Stimulated activated CD8-positive, alpha-beta memory T cell treated with anti-CD3 and anti-CD28 coated beads, Interleukin-7, amount 100 ng/mL, for 48 hours (primary cell): ENCODE data around the gene MNAT1.
"Not testable (repeated sequence)": the region's sequence is repeated elsewhere in the genome, so short reads cannot be mapped to it uniquely, and the experiment has no call there.

Experiments
- DNase-seq, 2 donors: peaks; one replicate each; pipeline ENCODE4 v3.0.0-alpha.2; 2020; ENCODE audit warnings: low read depth in 1 of 2; ENCODE audit errors: extremely low read depth in 1 of 2

MNAT1 gene

GRCh38 chr14:60736494-60736893 is 1.9 kb downstream of the MNAT1 start:
- DNase-seq = no peak

- DNase-seq = no peak
These were observed 4.4 kb downstream of the MNAT1 start for GRCh38 chr14:60738843-60739508.

GRCh38 chr14:60744566-60744965 is 10.0 kb downstream of the MNAT1 start:
- DNase-seq = no peak

- DNase-seq = peak; percentile 8 to 57
These were observed 18.9 kb downstream of the MNAT1 start for GRCh38 chr14:60753264-60754119.

GRCh38 chr14:60756847-60757246 is 22.3 kb downstream of the MNAT1 start:
- DNase-seq = no peak

GRCh38 chr14:60757567-60758002 is 23.0 kb downstream of the MNAT1 start:
- no peak for DNase-seq

GRCh38 chr14:60758885-60759284 is 24.3 kb downstream of the MNAT1 start:
- no peak for DNase-seq

- no peak for DNase-seq
These were observed 25.6 kb downstream of the MNAT1 start for GRCh38 chr14:60760209-60760608.

GRCh38 chr14:60760644-60761364 is 26.2 kb downstream of the MNAT1 start:
- DNase-seq = no peak

GRCh38 chr14:60768602-60769001 is 34.0 kb downstream of the MNAT1 start:
- DNase-seq = no peak

- DNase-seq = no peak
These were observed 36.6 kb downstream of the MNAT1 start for GRCh38 chr14:60771117-60771516.

GRCh38 chr14:60773558-60773957 is 39.0 kb downstream of the MNAT1 start:
- no peak for DNase-seq

- DNase-seq = no peak
These were observed 40.7 kb downstream of the MNAT1 start for GRCh38 chr14:60775296-60775695.

- no peak for DNase-seq
These were observed 43.5 kb downstream of the MNAT1 start for GRCh38 chr14:60777856-60778578.

- DNase-seq = not testable (repeated sequence)
These were observed 45.4 kb downstream of the MNAT1 start for GRCh38 chr14:60779745-60780514.

GRCh38 chr14:60780558-60780957 is 46.0 kb downstream of the MNAT1 start:
- DNase-seq = not testable (repeated sequence)

- DNase-seq = no peak
These were observed 52.3 kb downstream of the MNAT1 start for GRCh38 chr14:60786905-60787304.

- DNase-seq = no peak
These were observed 55.1 kb downstream of the MNAT1 start for GRCh38 chr14:60789656-60790055.

- no peak for DNase-seq
These were observed 56.3 kb downstream of the MNAT1 start for GRCh38 chr14:60790850-60791249.

- DNase-seq = no peak
These were observed 61.9 kb downstream of the MNAT1 start for GRCh38 chr14:60796434-60796833.
